ENCODE results near the gene TESPA1.
"Not testable (repeated sequence)": the region's sequence is repeated elsewhere in the genome, so short reads cannot be mapped to it uniquely, and the experiment has no call there.

TESPA1 gene, protein sequence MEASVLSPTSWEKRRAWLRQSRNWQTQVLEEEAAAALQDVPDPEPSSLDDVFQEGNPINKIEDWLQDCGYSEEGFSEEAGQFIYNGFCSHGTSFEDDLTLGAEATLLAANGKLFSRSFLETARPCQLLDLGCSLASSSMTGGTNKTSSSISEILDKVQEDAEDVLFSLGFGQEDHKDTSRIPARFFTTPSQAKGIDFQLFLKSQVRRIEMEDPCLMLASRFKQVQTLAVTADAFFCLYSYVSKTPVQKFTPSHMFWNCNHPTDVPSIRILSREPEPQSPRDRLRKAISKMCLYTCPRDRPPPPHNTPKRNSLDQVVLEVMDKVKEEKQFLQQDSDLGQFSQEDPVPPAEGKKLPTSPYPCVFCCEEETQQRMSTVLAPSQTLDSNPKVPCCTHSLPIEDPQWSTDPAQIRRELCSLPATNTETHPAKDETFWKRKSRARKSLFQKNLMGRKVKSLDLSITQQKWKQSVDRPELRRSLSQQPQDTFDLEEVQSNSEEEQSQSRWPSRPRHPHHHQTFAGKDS

DNA sequence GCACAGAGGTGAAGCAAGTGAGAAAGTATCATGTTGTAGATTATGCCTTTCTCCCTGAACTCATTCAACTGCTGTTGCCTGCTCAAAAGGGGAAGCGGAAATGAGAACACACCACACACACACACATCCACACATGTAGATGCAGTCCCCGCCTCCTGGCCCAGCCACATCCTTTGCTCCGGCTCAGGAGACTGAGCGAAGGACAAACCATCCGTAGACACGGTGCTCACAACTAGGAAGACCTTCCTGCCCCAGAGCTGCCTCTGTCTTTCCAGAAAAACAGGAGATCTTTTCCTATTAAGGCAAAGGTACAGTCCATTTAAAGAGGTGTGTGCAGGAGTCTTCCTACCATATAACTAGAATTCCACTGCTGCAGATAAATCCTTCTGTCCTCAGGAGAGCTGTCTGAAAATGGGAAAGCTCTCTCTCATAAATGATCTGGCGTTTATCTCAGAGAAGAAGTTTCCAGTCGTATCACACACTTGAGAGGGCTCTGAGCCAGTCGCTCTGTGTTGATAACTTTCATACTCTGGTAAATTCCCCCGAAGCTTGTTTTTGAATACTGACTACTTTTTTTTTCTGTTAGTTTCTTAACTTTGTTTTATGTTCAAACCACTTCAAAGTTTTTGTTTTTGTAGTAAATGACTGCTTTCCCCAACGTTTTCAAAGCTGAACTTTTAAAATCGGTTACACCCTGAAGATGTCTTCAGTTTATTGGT is at the start of gene TESPA1:
TESPA1 (minus strand) TSS at position 105 of the 719 bp plus-strand sequence. CDS start 10,200 bp downstream, outside the sequence.
- no peak for DNase-seq (ENCODE audit: low spot score)

DNA sequence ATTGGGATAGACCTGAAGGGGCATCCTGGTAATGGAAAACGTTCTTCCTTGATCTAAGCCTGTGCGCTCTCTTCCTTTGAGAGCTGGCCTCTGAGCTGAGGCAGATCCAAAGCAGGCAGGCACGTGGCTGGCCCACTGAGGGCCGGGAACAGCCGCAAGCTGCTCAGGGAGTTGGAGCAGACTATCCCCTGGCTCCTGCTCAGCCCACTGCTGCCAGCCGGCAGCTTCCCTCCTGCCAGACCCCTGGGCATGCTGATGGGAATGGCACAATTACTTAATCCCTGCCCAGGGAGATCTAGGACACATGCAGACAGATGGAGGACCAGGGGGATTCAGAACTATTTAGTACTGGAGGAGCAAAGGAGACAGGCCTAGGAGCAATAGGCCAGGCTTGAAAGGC is 49.7 kb upstream of the TESPA1 start:
- DNase-seq (ENCODE audit: low spot score) = no peak

DNA sequence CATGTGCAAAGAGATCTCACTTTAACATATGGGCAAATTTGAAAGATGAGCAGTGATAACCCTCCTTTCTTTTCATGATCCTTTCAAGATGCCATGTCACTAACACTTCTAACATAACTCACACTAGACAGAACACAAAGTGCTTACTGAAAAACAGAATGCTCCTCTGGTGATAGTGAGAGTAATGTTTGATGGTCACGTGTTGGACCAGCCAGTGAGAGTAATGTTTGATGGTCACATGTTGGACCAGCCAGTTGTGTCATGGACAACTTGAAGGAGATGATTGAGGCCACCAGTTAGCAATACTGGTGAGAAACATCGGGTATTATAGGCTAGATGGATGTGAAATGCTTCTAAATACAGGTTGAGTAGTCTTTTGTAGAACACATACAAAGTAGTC is 40.9 kb upstream of the TESPA1 start:
- DNase-seq (ENCODE audit: low spot score) = no peak

DNA sequence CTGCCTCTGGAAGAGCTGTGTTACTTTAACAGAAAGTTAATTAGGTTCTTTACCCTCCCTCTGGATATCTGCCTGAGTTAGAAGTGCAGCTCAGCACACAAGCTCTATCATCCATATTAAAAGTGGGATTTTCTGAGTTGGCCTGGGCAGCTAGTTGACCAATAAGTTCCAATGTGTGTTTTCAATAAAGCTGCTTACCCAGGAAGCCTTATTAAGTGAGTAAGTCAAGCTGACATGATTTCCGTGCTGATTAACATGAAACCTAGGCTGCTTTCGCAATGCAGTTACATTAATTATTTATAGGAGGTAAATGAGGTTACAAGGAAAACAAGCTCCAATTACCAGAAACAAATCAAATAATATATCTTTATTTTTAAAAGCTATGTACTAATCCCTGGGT is 40.0 kb upstream of the TESPA1 start:
- DNase-seq (ENCODE audit: low spot score) = no peak

DNA sequence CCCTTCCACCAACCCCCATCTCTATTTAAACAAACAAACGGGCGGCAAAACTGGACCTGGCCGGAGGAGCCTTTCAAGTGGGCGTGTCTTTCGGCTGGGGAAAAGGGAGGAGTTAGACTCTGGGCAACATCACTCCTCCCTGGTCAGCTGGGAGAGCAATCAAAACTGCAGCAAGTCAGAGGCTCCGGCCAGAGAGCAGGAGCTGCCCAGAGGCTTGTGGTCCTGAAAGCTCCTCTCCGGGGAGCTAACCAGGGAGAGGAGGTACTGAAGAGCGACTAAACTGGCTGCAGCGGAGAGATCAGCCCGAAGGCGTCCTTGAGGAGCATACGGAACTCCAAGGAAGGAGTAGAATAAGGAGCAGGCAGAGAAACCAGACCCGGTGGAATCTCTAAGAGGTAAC is 35.2 kb upstream of the TESPA1 start, which contains the start of gene NEUROD4:
NEUROD4 (plus strand) TSS at position 191 of the 400 bp plus-strand sequence. CDS start 6,466 bp downstream, outside the sequence.
- peak; percentile 2 for DNase-seq (ENCODE audit: low spot score)

DNA sequence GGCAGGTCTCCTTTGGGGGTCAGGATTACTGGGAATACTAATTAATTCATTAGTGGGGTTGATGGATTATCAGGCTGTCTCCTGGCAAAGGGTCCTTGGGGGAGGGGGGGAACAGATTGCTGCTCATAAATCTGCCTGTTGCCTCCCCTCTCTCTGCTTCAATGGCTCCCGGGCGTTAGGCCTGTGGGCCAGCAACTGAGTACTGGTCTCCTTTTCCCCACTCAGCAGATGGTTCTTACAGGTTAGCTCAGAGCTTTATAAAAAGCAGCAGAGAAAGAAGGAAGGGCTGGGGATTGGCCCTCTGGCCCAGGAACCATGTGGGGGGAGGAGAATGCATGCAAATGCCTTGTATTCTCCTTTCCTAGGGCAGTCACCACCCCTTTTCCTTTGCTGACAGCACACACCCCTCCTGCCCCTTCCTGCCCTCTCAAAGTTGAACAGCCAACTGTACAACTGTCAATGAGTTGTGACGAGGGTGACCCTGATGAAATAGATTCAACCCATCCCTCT is 32.9 kb upstream of the TESPA1 start:
- DNase-seq (ENCODE audit: low spot score) = no peak

DNA sequence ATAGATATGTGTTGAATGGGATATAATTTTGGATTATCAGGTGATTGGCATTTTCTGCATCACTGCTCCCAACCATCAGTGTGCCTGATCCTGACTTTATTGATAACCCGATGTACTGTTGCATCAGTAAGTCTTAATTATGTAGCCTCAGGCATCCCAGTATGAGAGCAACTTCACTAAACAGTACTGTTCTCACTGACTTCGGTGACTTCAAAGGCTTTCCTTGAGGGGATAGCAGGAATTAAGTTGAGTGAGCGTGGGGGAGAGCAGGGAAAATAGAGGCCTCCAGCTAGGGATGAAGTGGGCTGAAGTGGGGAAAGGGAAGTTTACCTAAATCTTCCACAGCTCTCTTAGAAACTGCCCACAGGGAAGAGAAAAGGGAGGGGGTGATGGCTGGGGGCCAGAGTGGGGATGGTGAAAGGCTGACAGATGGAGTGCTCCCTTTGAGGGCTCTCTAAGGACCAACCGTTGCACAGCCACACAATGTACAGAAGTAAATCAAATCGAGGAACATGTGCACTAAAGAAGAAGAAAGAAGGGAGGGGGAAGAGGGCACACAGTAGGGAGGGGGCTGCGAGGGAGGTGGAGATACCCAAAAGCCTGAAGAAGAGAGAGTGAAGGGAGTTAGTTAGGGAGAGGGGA is 24.5 kb upstream of the TESPA1 start:
- no peak for DNase-seq (ENCODE audit: low spot score)

DNA sequence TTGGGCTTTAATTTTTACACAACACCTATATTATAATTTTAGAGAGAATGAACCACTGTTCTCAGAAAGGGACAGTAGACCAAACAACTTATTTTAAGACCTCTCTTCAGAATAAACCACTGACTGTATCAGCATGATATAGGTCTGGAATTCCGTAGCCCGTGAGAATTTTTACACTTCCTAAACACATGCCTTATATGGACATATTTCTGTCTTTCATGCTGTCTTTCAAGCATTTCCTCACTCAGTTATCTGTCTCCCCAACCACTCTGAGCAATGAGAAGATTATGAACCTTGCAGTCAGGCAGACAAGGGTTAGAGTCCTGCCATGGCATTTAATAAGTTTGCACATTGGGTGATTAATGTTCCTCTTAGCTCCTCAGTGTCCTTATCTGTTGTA is 17.8 kb upstream of the TESPA1 start:
- DNase-seq (ENCODE audit: low spot score) = no peak

DNA sequence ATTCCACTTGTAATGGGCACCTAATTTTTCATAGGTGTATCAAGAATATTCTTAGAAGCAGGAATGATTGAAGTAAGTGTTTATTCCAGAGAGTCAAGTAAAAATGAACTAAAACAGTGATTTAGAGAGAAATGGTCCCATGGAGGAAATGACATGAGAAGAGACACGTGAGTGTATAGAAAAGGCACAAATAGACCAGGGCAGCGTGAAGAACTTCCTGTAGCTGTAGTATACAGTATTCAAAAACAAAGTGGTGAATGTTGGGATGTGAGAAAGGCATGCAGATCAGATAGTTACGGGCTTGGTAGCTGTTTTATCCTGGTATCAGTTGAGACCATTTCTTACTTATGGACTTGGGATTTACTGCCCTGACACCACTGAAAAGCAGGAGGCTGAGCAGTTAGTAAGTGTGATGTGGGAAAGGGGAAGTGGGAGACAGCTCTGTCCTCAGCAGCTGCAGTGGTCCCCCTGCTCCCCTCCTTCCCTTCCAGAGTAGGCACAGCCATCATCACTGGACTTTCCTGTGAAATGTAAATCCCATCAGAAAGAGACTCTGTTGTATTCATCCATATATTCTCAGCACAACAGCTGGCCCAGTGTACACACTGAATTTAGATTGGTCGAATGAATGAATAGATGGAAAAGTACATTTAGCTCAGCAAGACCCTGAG is 16.8 kb upstream of the TESPA1 start:
- no peak for DNase-seq (ENCODE audit: low spot score)

DNA sequence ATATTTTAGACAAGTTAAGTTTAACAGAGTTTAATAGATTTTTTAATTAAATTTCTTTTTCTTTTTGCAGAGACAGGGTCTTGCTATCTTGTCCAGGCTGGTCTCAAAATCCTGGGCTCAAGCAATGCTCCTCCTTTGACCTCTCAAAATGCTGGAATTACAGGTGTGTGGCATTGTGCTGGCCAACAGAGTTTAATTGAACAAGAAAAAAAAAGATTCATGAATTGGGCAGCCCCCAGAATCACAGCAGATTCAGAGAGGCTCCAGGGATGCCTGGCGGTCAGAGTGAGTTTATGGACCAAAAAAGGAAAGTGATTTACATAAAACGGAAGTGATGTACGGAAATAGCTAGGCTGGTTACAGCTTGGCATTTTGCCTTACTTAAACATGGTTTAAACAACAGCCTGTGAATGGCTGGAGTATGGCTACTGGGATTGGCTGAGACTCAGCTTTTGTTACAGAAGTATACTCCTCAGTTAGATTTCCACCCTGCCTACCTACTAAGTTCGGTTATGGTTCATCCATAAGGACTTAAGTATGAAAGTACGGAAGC is 14.5 kb upstream of the TESPA1 start:
- no peak for DNase-seq (ENCODE audit: low spot score)

DNA sequence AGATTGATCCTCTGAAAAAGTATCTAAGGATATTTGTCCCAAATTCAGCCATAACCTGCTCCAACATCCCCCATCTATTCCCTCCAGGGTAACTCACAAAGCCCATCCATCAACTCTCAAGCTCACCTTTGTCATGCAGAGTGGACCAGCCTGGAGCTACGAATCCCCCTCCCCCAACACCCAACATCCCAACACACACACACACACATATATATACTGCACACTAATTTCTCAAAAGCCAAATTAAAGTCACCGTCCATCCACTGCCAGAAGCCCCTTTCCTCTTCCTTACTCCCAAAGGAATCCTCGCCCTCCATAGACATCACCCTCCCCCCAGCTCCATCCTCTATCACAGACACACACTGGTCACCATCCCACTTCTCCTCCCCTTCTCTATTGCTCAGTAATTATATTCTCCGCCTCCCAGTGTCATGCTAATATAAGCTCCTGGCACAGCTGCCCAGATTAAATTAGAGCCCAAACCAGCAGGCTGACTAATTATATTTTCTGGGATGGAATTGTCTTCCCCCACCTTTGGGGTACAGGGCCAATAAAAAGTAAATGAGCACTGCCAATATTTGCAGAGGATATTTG is 13.5 kb upstream of the TESPA1 start:
- DNase-seq (ENCODE audit: low spot score) = no peak

DNA sequence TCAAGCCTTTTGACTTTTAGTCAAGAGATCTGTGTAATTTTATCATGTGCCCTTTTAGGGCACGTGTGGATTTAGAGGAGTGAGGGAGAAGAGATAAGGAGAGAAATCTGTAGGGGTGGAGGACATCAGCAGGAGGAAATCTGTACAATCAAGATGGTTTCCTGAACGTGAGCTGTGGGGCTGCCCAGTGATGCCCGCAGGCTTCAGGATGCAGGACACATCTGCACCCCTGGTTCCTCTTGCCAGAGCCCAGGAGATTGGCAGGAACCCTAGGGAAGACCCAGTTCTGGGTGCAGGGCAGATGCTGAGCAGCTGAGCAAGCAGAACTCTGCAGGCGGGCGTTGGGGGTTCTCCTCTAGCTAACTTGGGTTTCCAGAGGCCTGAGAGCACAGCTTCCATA is 11.6 kb upstream of the TESPA1 start:
- DNase-seq (ENCODE audit: low spot score) = no peak

DNA sequence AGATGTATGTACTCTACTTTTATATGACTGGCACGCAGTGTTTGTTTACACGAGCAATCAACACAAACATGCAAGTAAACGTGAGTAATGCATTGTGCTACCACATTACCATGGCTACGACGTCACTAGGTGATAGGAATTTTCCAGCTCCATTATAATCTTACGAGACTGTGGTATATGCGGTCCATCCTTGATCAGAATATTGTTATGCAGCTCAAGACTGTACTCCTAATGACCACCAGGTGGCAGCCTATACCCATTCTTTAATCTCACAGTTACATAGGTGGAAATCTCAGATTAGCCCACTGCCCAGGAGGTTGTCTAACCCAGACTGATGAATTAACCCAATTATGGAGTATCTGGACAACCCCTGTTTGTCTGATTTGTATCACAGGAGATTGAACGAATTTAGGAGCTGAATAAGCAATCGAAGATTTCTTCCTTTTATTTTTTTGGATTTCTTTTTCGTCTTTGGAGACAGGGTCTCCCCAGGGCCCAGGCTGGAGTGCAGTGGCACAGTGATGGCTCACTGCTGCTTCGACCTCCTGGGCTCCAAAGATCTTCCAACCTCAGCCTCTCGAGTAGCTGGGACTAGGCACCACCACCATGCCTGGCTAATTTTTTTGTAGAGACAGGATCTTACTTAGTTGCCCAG is 8.7 kb upstream of the TESPA1 start:
- peak; percentile 81 for DNase-seq (ENCODE audit: low spot score)

DNA sequence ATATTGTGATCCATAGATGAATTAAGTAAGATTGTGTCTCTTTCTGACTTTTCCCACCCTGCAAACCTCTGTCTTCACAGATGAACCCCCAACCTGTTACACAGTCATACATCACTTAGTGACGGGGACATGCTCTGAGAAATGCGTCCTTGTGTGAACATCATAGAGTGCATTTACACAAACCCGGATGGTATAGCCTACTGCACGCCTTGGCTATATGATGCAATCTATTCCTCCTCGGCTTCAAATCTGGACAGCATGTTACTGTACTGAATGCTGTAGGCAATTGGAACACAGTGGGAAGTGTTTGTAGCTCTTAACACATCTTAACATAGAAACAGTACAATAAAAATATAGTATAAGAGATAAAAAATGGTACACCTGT is 7.4 kb upstream of the TESPA1 start:
- DNase-seq (ENCODE audit: low spot score) = no peak

DNA sequence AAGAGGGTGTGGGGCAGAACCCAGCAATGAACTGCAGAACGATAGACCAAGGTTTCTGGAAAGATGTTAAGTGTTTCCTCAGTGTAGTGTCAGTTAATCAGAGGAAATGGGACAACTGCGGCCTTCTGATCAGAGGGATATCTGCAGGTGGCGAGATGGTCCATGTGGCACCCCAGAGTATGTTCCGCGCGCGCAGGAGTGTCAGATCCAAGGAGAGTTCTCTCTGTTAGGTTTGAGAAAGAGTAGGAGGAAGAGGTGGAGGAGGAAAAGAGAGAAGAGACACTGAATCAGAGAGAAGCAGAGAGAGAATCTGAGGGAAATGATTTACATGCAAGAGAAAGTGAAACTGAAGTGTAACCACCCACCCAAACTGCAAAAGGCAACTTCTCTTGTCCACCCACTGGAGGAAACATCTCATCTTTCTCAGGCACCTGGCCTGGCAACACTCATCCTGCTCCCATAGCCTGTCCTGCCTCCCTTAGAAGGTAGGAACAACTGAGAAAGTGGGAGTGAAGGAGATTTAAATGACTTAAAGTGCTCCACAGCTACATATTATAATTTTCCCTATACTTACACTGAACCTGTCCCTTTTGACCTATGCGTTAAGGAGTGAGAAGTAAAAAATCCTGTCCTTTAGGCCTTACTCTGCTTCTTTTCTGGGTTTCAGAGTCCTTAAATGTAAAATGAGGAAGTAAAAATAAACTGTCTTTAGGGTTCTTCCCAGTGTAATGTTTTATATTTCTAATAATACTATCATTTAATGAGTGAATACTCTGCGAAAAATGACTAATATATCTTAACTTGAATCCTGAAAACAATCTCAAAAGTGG is 6.8 kb upstream of the TESPA1 start:
- no peak for DNase-seq (ENCODE audit: low spot score)

DNA sequence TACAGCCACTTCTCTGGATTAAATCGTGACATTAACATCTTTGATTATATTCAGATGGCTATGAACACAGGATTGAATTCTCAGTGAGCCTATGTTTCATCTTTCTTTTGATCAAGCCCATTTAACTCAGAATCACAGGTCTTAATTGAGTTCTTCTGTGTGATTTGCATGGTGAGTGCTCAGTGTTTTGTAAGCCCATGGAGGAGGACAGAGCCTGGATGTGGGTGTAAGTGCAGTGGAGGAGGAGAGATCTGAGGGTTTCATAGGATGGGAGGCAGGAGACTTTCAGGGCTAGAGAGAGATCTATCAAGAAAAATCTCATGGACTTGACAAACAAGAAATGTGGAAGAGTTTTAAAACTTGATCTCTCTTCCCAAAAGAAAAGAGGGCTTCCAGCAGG is 5.3 kb upstream of the TESPA1 start:
- DNase-seq (ENCODE audit: low spot score) = no peak

DNA sequence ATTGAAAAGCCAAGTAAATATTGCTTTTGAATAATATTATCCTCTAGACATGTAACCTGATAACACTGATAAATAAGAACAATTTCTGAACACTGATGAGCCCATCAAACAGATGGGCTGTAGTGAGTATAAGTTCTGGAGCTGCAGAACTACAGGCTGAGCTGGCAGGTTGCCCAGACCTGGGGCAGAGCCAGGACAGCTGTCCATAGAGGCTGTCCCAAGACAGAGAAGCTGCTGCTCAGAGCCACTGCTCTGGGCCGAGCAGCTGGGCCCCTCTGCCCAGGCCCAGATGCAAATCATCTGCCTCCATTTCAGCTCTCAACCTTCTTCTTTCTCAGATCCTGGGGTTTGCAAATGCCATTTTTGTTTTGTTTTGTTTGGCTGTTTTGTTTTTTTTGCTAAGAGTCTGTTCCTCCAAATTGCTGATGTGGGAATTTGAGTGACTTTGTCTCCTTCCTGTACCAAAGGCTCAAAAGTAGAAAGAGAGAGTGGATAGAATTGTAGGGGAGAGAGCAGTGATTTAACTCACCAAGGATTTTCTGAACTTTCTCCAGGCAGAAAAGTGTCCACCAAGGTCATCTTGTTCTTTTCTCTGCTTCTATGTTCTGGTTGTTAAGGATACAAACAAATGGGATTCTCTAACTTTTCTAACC is 4.0 kb upstream of the TESPA1 start:
- DNase-seq (ENCODE audit: low spot score) = no peak

DNA sequence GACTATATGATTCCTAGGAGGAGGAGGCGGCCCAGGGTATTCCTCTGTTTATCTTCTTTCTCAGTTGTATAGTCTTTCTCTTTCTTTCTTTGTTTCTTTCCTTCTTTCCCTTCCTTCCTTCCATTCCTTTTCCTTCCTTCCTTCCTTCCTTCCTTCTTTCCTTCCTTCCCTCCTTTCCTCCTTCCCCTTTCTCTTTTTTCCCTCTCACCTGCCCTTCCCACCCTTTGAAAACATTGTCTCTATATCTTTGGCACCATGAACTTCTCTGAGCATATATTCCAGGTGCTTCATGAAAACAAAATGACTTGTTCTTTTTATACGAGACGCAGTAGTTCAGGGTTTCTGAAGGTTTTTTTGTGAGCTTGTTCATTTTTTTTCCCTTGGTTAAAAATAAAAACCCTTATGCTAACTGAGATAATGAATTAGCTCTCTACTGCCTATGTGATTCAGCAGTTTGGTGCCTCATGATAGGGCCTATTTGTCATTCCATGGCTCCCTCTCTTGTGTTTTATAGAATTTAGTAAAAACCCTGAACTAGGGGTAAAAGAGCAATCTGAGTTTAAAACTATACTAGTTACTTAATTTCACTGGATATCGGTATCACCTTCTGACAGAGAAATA is 3.2 kb upstream of the TESPA1 start:
- DNase-seq (ENCODE audit: low spot score) = no peak

DNA sequence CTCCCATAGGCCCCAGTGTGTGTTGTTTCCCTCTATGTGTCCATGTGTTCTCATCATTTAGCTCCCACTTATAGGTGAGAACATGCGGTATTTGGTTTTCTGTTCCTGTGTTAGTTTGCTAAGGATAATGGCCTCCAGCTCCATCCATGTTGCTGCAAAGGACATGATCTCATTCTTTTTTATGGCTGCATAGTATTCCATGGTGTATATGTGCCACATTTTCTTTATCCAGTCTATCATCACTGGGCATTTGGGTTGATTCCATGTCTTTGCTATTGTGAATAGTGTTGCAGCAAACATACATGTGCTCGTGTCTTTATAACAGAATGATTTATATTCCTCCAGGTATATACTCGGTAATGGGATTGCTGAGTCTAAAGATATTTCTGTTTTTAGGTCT is 2.2 kb upstream of the TESPA1 start:
- not testable (repeated sequence) for DNase-seq (ENCODE audit: low spot score)
